ENCODE results near the gene PPFIBP1. TPM values are rescaled to one million over a fixed set of nuclear protein-coding genes. Genes with fewer than 3 reads are reported as not detected.

Gene PPFIBP1
- total and polyA plus RNA-seq, 9 donors: 61.3 to 216 (median 155) TPM

GRCh38 chr12:27545665-27546064 lies 21.7 kb downstream of the PPFIBP1 start:
- peak overlapping the region in 1 of 2 donors; percentile 84 for H3K27ac ChIP-seq
- no peak for DNase-seq
- WGBS, 3 donors: 58 to 77% (median 70%) methylated on average over 9 of the region's 9 CpGs
- no peaks in the 10 kb centered on the region for H3K27me3 ChIP-seq
- intact Hi-C loops (cut with DNase I): no loop called here
- no peaks in the 10 kb centered on the region for H3K36me3 ChIP-seq
- TF ChIP-seq CTCF (IDR thresholded peaks at IDR 0.05): no peak
- H3K9me3 ChIP-seq: no peaks in the 10 kb centered on the region
- H3K4me1 ChIP-seq (ENCODE audit: insufficient read depth): peaks cover 39% of the 10 kb centered on the region
- H3K4me3 ChIP-seq: no peak overlapping the region

- Histone ChIP-seq H3K36me3 (no peaks in the 10 kb centered on the region), H3K27me3 (no peaks in the 10 kb centered on the region), H3K9me3 (no peaks in the 10 kb centered on the region), H3K4me3 (no peak overlapping the region), H3K4me1 (ENCODE audit: insufficient read depth) (peaks cover 36% of the 10 kb centered on the region), H3K27ac (peak overlapping the region in 1 of 2 donors; percentile 84)
- WGBS, 3 donors: 79 to 94% (median 92%) methylated on average over 5 of the region's 5 CpGs
- peak in 1 of 5 donors; percentile 57 for DNase-seq
- TF ChIP-seq POLR2A (IDR thresholded peaks at IDR 0.05) (no peak), EP300 (IDR thresholded peaks at IDR 0.05) (no peak), CTCF (IDR thresholded peaks at IDR 0.05) (no peak)
- intact Hi-C loops (cut with DNase I): no loop called here
Observed at GRCh38 chr12:27547592-27547991, 23.6 kb downstream of the PPFIBP1 start.

- H3K4me1 ChIP-seq (ENCODE audit: insufficient read depth): peaks cover 43% of the 10 kb centered on the region
- no peak for TF ChIP-seq CTCF (IDR thresholded peaks at IDR 0.05)
- TF ChIP-seq POLR2A (IDR thresholded peaks at IDR 0.05): no peak
- no peak for TF ChIP-seq EP300 (IDR thresholded peaks at IDR 0.05)
- peak overlapping the region in 1 of 2 donors; percentile 84 for H3K27ac ChIP-seq
- no peak overlapping the region for H3K4me3 ChIP-seq
- H3K27me3 ChIP-seq: no peaks in the 10 kb centered on the region
- DNase-seq: no peak
- no peaks in the 10 kb centered on the region for H3K9me3 ChIP-seq
- intact Hi-C loops (cut with DNase I): no loop called here
- H3K36me3 ChIP-seq: no peaks in the 10 kb centered on the region
- WGBS, 3 donors: 83 to 94% (median 89%) methylated on average over 8 of the region's 8 CpGs
Observed at GRCh38 chr12:27548301-27549199, 24.5 kb downstream of the PPFIBP1 start.

- peaks cover 46% of the 10 kb centered on the region for H3K4me1 ChIP-seq (ENCODE audit: insufficient read depth)
- DNase-seq: no peak
- no peaks in the 10 kb centered on the region for H3K27me3 ChIP-seq
- no peak overlapping the region for H3K4me3 ChIP-seq
- no peaks in the 10 kb centered on the region for H3K9me3 ChIP-seq
- TF ChIP-seq CTCF (IDR thresholded peaks at IDR 0.05): no peak
- TF ChIP-seq EP300 (IDR thresholded peaks at IDR 0.05): no peak
- intact Hi-C loops (cut with DNase I): no loop called here
- WGBS, 3 donors: 11 to 19% (median 14%) methylated on average over 8 of the region's 8 CpGs
- H3K27ac ChIP-seq: peak overlapping the region in 1 of 2 donors; percentile 84
- no peaks in the 10 kb centered on the region for H3K36me3 ChIP-seq
Observed at GRCh38 chr12:27549236-27549800, 25.3 kb downstream of the PPFIBP1 start.
